HEK293 (cell line): ENCODE measurements around the gene DGKB.

Experiments used
- CTCF ChIA-PET: fragments of 350-600 bp; formaldehyde crosslinking; extraction: SDS; loops from one replicate; lab custom pipeline; 2021; ENCODE audit warnings: antibody characterized with exemption; lab: Yijun Ruan, JAX
- POLR2A ChIA-PET: fragments of 300-600 bp; formaldehyde crosslinking; extraction: SDS; loops from one replicate; lab custom pipeline; 2020; ENCODE audit warnings: antibody characterized with exemption, inconsistent platforms; lab: Yijun Ruan, JAX
- H3K27ac ChIP-seq: fragments of 200-500 bp; sonication (Bioruptor generic); 2 replicates; pipeline ENCODE4 v1.5.1; 2014; ENCODE audit warnings: low read depth, low read length, control low read depth, inconsistent platforms; ENCODE audit errors: extremely low read depth
- H3K36me3 ChIP-seq, 2 experiments: fragments of 200-500 bp in 1 of 2; sonication (Bioruptor generic) in 1 of 2; 1 replicate in 1 of 2; 2 replicates in 1 of 2; pipeline ENCODE4 v1.5.1; 2014 to 2017; ENCODE audit warnings: inconsistent platforms in 2 of 2, low read length in 2 of 2; ENCODE audit not compliant: control insufficient read depth in 2 of 2, insufficient read depth in 1 of 2
- H3K4me1 ChIP-seq: fragments of 200-500 bp; sonication (Bioruptor generic); 2 replicates; pipeline ENCODE4 v1.5.1; 2014; ENCODE audit warnings: mild to moderate bottlenecking, low read length, inconsistent platforms; ENCODE audit not compliant: control insufficient read depth, insufficient read depth
- H3K4me3 ChIP-seq: 2 replicates; pipeline ENCODE4 v1.5.1; 2011; ENCODE audit warnings: low read depth, mild to moderate bottlenecking, control low read depth, low read length, moderate library complexity
- H3K9me3 ChIP-seq: fragments of 200-500 bp; sonication (Bioruptor generic); 2 replicates; pipeline ENCODE4 v1.5.1; 2014; ENCODE audit warnings: low read depth, low read length, inconsistent platforms; ENCODE audit not compliant: control insufficient read depth, insufficient read depth
- BCL11B ChIP-seq: fragments of 450-650 bp; formaldehyde crosslinking; IDR thresholded peaks from 2 replicates; pipeline ENCODE4 v1.5.1; 2016; ENCODE audit warnings: low read depth, missing biosample characterization, missing genetic modification characterization
- GFI1B ChIP-seq: fragments of 450-650 bp; formaldehyde crosslinking; IDR thresholded peaks from 2 replicates; pipeline ENCODE4 v1.5.1; 2016; ENCODE audit warnings: missing biosample characterization, missing genetic modification characterization
- GLIS2 ChIP-seq: fragments of 450-650 bp; formaldehyde crosslinking; IDR thresholded peaks from 2 replicates; pipeline ENCODE4 v1.5.1; 2016; ENCODE audit warnings: missing biosample characterization, missing genetic modification characterization
- IKZF3 ChIP-seq: fragments of 450-650 bp; IDR thresholded peaks from 2 replicates; pipeline ENCODE4 v1.5.0; 2018; ENCODE audit warnings: missing biosample characterization, mild to moderate bottlenecking, missing genetic modification characterization, moderate library complexity
- KLF16 ChIP-seq: fragments of 450-650 bp; formaldehyde crosslinking; IDR thresholded peaks from 2 replicates; pipeline ENCODE4 v1.5.1; 2017; ENCODE audit warnings: missing biosample characterization, missing genetic modification characterization
- PRDM4 ChIP-seq: fragments of 450-650 bp; formaldehyde crosslinking; IDR thresholded peaks from 2 replicates; pipeline ENCODE4 v1.5.1; 2017; ENCODE audit warnings: missing biosample characterization, missing genetic modification characterization
- SP7 ChIP-seq: fragments of 450-650 bp; formaldehyde crosslinking; IDR thresholded peaks from 2 replicates; pipeline ENCODE4 v1.5.1; 2016; ENCODE audit warnings: missing biosample characterization, missing genetic modification characterization
- TCF7L2 ChIP-seq: IDR thresholded peaks from 2 replicates; pipeline ENCODE4 v1.6.1; 2011; ENCODE audit warnings: low read depth, mild to moderate bottlenecking, inconsistent platforms, low read length, moderate library complexity, borderline replicate concordance
- TRIM28 ChIP-seq: IDR thresholded peaks from 2 replicates; pipeline ENCODE4 v1.6.1; 2011; ENCODE audit warnings: low read length, control low read depth, borderline replicate concordance
- ZNF146 ChIP-seq: fragments of 450-650 bp; formaldehyde crosslinking; IDR thresholded peaks from 2 replicates; pipeline ENCODE4 v1.5.1; 2016; ENCODE audit warnings: missing biosample characterization, missing genetic modification characterization
- ZNF169 ChIP-seq: fragments of 450-650 bp; formaldehyde crosslinking; IDR thresholded peaks from 2 replicates; pipeline ENCODE4 v1.5.1; 2016; ENCODE audit warnings: missing biosample characterization, missing genetic modification characterization
- ZNF2 ChIP-seq: fragments of 450-650 bp; formaldehyde crosslinking; IDR thresholded peaks from 2 replicates; pipeline ENCODE4 v1.5.1; 2016; ENCODE audit warnings: missing biosample characterization, missing genetic modification characterization
- ZNF324 ChIP-seq: fragments of 450-650 bp; formaldehyde crosslinking; IDR thresholded peaks from 2 replicates; pipeline ENCODE4 v1.5.1; 2016; ENCODE audit warnings: missing biosample characterization, missing genetic modification characterization
- ZNF354C ChIP-seq: fragments of 450-650 bp; formaldehyde crosslinking; IDR thresholded peaks from 2 replicates; pipeline ENCODE4 v1.5.1; 2016; ENCODE audit warnings: missing biosample characterization, missing genetic modification characterization, low read depth, borderline replicate concordance
- ZNF391 ChIP-seq: fragments of 450-650 bp; formaldehyde crosslinking; IDR thresholded peaks from 2 replicates; pipeline ENCODE4 v1.5.1; 2016; ENCODE audit warnings: low read depth, missing biosample characterization, missing genetic modification characterization, borderline replicate concordance
- ZNF398 ChIP-seq: fragments of 450-650 bp; formaldehyde crosslinking; IDR thresholded peaks from 2 replicates; pipeline ENCODE4 v1.5.1; 2017; ENCODE audit warnings: missing biosample characterization, missing genetic modification characterization
- ZNF48 ChIP-seq: fragments of 450-650 bp; formaldehyde crosslinking; IDR thresholded peaks from 2 replicates; pipeline ENCODE4 v1.5.1; 2016; ENCODE audit warnings: missing biosample characterization, missing genetic modification characterization
- ZNF560 ChIP-seq: fragments of 450-650 bp; formaldehyde crosslinking; IDR thresholded peaks from 2 replicates; pipeline ENCODE4 v1.5.1; 2017; ENCODE audit warnings: missing biosample characterization, missing genetic modification characterization, borderline replicate concordance
- ZNF624 ChIP-seq: fragments of 450-650 bp; formaldehyde crosslinking; IDR thresholded peaks from 2 replicates; pipeline ENCODE4 v1.5.1; 2017; ENCODE audit warnings: missing biosample characterization, missing genetic modification characterization
- ZNF629 ChIP-seq: fragments of 450-650 bp; formaldehyde crosslinking; IDR thresholded peaks from 2 replicates; pipeline ENCODE4 v1.5.1; 2017; ENCODE audit warnings: missing biosample characterization, missing genetic modification characterization
- ZNF785 ChIP-seq: fragments of 450-650 bp; formaldehyde crosslinking; IDR thresholded peaks from 2 replicates; pipeline ENCODE4 v1.5.1; 2016; ENCODE audit warnings: missing biosample characterization, missing genetic modification characterization
- ZNF830 ChIP-seq: fragments of 450-650 bp; IDR thresholded peaks from 2 replicates; pipeline ENCODE4 v1.5.0; 2018; ENCODE audit warnings: missing biosample characterization, missing genetic modification characterization, low read depth, mild to moderate bottlenecking, moderate library complexity
- ZSCAN23 ChIP-seq: fragments of 450-650 bp; formaldehyde crosslinking; IDR thresholded peaks from 2 replicates; pipeline ENCODE4 v1.5.1; 2016; ENCODE audit warnings: missing biosample characterization, missing genetic modification characterization
- TF ChIP-seq, protein P1 (sequence below): fragments of 450-650 bp; formaldehyde crosslinking; IDR thresholded peaks from 2 replicates; pipeline ENCODE4 v1.5.0; 2017; ENCODE audit warnings: missing biosample characterization, missing genetic modification characterization, borderline replicate concordance
- TF ChIP-seq, protein P2 (sequence below): fragments of 450-650 bp; formaldehyde crosslinking; IDR thresholded peaks from 2 replicates; pipeline ENCODE4; 2016; ENCODE audit warnings: missing biosample characterization, missing genetic modification characterization

The DGKB gene

DNA sequence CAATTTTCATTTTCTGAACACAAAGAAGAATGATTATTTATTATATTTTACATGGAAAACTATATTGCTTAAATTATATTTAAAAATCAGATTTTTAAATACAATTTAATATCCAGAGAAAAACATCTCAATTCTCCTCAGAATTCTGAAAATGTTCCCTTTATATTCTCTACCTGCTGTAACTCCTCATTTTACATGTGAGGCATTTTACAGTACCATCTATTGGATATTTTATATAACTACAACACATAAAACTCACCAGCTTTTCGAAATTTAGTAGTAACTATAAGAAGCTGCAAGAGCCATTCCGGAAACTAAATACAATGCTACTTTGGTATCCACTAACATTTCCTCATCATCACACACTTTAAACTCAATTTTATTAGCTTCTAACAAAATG lies 264.6 kb downstream of the DGKB start:
- TF ChIP-seq TCF7L2 = no peak
- no peak for TF ChIP-seq ZNF2
- no peak for TF ChIP-seq ZNF169 (tag by site-specific recombination)
- TF ChIP-seq BCL11B (tag by site-specific recombination) = no peak
- no peak for TF ChIP-seq ZNF354C
- no peak for TF ChIP-seq IKZF3 (tag by site-specific recombination)
- TF ChIP-seq ZNF624 (tag by site-specific recombination) = no peak
- no peak for TF ChIP-seq ZNF830 (tag by site-specific recombination)
- no peaks in the 10 kb centered on the region for H3K9me3 ChIP-seq
- ChIA-PET POLR2A (no interaction called here), CTCF (interaction anchor here (0.7 kb wide), 1 partner anchor 492 kb away, joined by 4 read pairs; no protein-coding TSS in a partner anchor)
- H3K4me1 ChIP-seq = no peaks in the 10 kb centered on the region
- H3K27ac ChIP-seq = no peak overlapping the region
- no peak overlapping the region for H3K4me3 ChIP-seq
- H3K36me3 ChIP-seq = no peaks in the 10 kb centered on the region

DNA sequence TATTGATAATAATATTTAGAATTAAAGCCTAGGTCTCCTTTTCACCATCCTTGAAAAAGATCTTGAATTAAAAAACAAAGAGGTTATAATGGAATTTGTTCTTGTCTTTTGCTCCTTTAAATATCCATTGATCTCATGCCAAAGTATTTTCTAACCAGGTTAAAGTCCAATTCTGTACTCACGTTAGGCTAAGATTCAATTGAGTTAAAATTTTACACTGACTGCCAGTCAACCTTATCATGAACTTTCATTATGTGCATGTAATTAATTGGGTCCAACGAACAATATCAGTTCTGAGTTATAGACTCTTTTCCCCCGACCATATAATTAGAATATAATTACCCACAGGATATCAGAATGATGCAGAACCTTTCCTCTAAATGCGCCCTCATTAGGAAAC lies 266.6 kb downstream of the DGKB start:
- H3K9me3 ChIP-seq = no peaks in the 10 kb centered on the region
- no peaks in the 10 kb centered on the region for H3K36me3 ChIP-seq
- no peak overlapping the region for H3K27ac ChIP-seq
- H3K4me1 ChIP-seq = no peaks in the 10 kb centered on the region
- CTCF ChIA-PET = interaction anchor here (0.6 kb wide), 1 partner anchor 910 kb away, joined by 3 read pairs; no protein-coding TSS in a partner anchor
- POLR2A ChIA-PET = no interaction called here
- TF ChIP-seq TRIM28 = no peak
- TF ChIP-seq ZNF398 (tag by site-specific recombination) = no peak
- TF ChIP-seq PRDM4 (tag by site-specific recombination) = no peak
- no peak for TF ChIP-seq ZSCAN23 (tag by site-specific recombination)
- no peak for TF ChIP-seq KLF16 (tag by site-specific recombination)
- TF ChIP-seq ZNF391 (tag by site-specific recombination) = no peak
- no peak for TF ChIP-seq GFI1B (tag by site-specific recombination)
- no peak for TF ChIP-seq ZNF629 (tag by site-specific recombination)
- TF ChIP-seq ZNF785 (tag by site-specific recombination) = no peak
- TF ChIP-seq, protein P1, sequence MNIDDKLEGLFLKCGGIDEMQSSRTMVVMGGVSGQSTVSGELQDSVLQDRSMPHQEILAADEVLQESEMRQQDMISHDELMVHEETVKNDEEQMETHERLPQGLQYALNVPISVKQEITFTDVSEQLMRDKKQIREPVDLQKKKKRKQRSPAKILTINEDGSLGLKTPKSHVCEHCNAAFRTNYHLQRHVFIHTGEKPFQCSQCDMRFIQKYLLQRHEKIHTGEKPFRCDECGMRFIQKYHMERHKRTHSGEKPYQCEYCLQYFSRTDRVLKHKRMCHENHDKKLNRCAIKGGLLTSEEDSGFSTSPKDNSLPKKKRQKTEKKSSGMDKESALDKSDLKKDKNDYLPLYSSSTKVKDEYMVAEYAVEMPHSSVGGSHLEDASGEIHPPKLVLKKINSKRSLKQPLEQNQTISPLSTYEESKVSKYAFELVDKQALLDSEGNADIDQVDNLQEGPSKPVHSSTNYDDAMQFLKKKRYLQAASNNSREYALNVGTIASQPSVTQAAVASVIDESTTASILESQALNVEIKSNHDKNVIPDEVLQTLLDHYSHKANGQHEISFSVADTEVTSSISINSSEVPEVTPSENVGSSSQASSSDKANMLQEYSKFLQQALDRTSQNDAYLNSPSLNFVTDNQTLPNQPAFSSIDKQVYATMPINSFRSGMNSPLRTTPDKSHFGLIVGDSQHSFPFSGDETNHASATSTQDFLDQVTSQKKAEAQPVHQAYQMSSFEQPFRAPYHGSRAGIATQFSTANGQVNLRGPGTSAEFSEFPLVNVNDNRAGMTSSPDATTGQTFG = no peak
- no peak for TF ChIP-seq GLIS2 (tag by site-specific recombination)
- TF ChIP-seq ZNF48 (tag by site-specific recombination) = no peak
- no peak for TF ChIP-seq ZNF830 (tag by site-specific recombination)
- TF ChIP-seq IKZF3 (tag by site-specific recombination) = no peak
- no peak for TF ChIP-seq SP7 (tag by site-specific recombination)
- TF ChIP-seq ZNF146 (tag by site-specific recombination) = no peak
- TF ChIP-seq, protein P2, sequence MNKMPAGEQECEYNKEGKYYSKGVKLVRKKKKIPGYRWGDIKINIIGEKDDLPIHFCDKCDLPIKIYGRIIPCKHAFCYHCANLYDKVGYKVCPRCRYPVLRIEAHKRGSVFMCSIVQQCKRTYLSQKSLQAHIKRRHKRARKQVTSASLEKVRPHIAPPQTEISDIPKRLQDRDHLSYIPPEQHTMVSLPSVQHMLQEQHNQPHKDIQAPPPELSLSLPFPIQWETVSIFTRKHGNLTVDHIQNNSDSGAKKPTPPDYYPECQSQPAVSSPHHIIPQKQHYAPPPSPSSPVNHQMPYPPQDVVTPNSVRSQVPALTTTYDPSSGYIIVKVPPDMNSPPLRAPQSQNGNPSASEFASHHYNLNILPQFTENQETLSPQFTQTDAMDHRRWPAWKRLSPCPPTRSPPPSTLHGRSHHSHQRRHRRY (tag by site-specific recombination) = no peak
- TF ChIP-seq ZNF324 (tag by site-specific recombination) = no peak
- no peak for TF ChIP-seq ZNF560 (tag by site-specific recombination)
- H3K4me3 ChIP-seq = no peak overlapping the region
